Neural cell (in vitro differentiated cells): ENCODE data around the gene SNTA1. TPM values are rescaled to one million over a fixed set of nuclear protein-coding genes. Genes with fewer than 3 reads are reported as not detected.

ENCODE experiments used
- H2AFZ ChIP-seq: fragments of 200-600, 300-800 bp; sonication (generic), shearing (Covaris generic); 2 replicates; pipeline ENCODE4 v1.6.0; 2014; ENCODE audit warnings: low read depth, mild to moderate bottlenecking, antibody characterized with exemption, low read length, moderate library complexity
- H3F3A ChIP-seq: fragments of 200-600 bp; shearing (Covaris generic); 2 replicates; pipeline ENCODE4 v1.6.1; 2016; ENCODE audit warnings: mild to moderate bottlenecking, moderate library complexity, mixed read lengths, antibody characterized with exemption, low read length; ENCODE audit not compliant: insufficient read depth, poor library complexity, severe bottlenecking
- H3K27ac ChIP-seq: fragments of 200-600, 300-800 bp; sonication (generic), shearing (Covaris generic); 2 replicates; pipeline ENCODE4 v1.5.1; 2014; ENCODE audit warnings: mild to moderate bottlenecking, low read length, moderate library complexity
- H3K27me3 ChIP-seq: fragments of 300-800, 200-600 bp; sonication (generic), shearing (Covaris generic); 2 replicates; pipeline ENCODE4 v1.6.0; 2014; ENCODE audit warnings: mild to moderate bottlenecking, low read depth, low read length, moderate library complexity; ENCODE audit not compliant: insufficient read depth
- H3K36me3 ChIP-seq: fragments of 300-800, 200-600 bp; sonication (generic), shearing (Covaris generic); 2 replicates; pipeline ENCODE4 v1.5.1; 2014; ENCODE audit warnings: mild to moderate bottlenecking, antibody characterized with exemption, low read length, moderate library complexity; ENCODE audit not compliant: insufficient read depth
- H3K4me2 ChIP-seq: fragments of 300-800, 200-600 bp; sonication (generic), shearing (Covaris generic); 2 replicates; pipeline ENCODE4 v1.6.0; 2014; ENCODE audit warnings: mild to moderate bottlenecking, low read length
- H3K4me3 ChIP-seq: fragments of 300-800, 200-600 bp; sonication (generic), shearing (Covaris generic); 2 replicates; pipeline ENCODE4 v1.5.1; 2014; ENCODE audit warnings: mild to moderate bottlenecking, low read length, moderate library complexity
- H3K79me2 ChIP-seq: fragments of 200-600 bp; shearing (Covaris generic); replicated peaks from 2 replicates; pipeline ENCODE4 v1.6.0; 2014; ENCODE audit warnings: mild to moderate bottlenecking, low read length, moderate library complexity; ENCODE audit not compliant: insufficient read depth
- H3K9ac ChIP-seq: fragments of 300-800, 200-600 bp; sonication (generic), shearing (Covaris generic); 2 replicates; pipeline ENCODE4 v1.6.1; 2016; ENCODE audit warnings: mild to moderate bottlenecking, low read length, mixed read lengths
- H3K9me2 ChIP-seq: fragments of 200-600 bp; shearing (Covaris generic); 2 replicates; pipeline ENCODE4 v1.6.1; 2016; ENCODE audit warnings: mild to moderate bottlenecking, low read length, mixed read lengths; ENCODE audit not compliant: insufficient read depth
- H3K9me3 ChIP-seq: fragments of 200-600, 300-800 bp; sonication (generic), shearing (Covaris generic); 2 replicates; pipeline ENCODE4 v1.6.1; 2016; ENCODE audit warnings: mild to moderate bottlenecking, mixed run types, low read length, moderate library complexity, mixed read lengths
- H4K20me1 ChIP-seq: fragments of 200-600 bp; shearing (Covaris generic); 2 replicates; pipeline ENCODE4 v1.6.1; 2016; ENCODE audit warnings: mild to moderate bottlenecking, mixed run types; ENCODE audit not compliant: insufficient read depth
- CTCF ChIP-seq: fragments of 450-650 bp; IDR thresholded peaks from 2 replicates; pipeline ENCODE4 v1.5.1; 2014; ENCODE audit warnings: antibody characterized with exemption, mild to moderate bottlenecking, moderate library complexity; ENCODE audit not compliant: poor library complexity, severe bottlenecking
- EP300 ChIP-seq: fragments of 450-650 bp; conservative IDR thresholded peaks from 2 replicates; pipeline ENCODE4 v1.6.1; 2014; ENCODE audit warnings: antibody characterized with exemption, mild to moderate bottlenecking, moderate library complexity; ENCODE audit not compliant: poor library complexity, severe bottlenecking
- EZH2 ChIP-seq: fragments of 200-600, 300-800 bp; shearing (Covaris generic), sonication (generic); IDR thresholded peaks from 2 replicates; pipeline ENCODE4 v1.6.1; 2014; ENCODE audit warnings: antibody characterized with exemption, low read length, borderline replicate concordance, mild to moderate bottlenecking; ENCODE audit not compliant: insufficient read depth, poor library complexity, severe bottlenecking
- MXI1 ChIP-seq: fragments of 450-650 bp; conservative IDR thresholded peaks from 2 replicates; pipeline ENCODE4 v1.6.1; 2014; ENCODE audit warnings: antibody characterized with exemption, mild to moderate bottlenecking; ENCODE audit not compliant: poor library complexity, severe bottlenecking
- POLR2AphosphoS5 ChIP-seq: IDR thresholded peaks from 2 replicates; pipeline ENCODE4 v1.6.1; 2012
- RAD21 ChIP-seq: fragments of 450-650 bp; conservative IDR thresholded peaks from 2 replicates; pipeline ENCODE4 v1.6.1; 2014; ENCODE audit warnings: antibody characterized with exemption, mild to moderate bottlenecking, moderate library complexity
- REST ChIP-seq: IDR thresholded peaks from 2 replicates; pipeline ENCODE4 v1.6.1; 2012; ENCODE audit warnings: borderline replicate concordance
- SMC3 ChIP-seq: fragments of 450-650 bp; conservative IDR thresholded peaks from 2 replicates; pipeline ENCODE4 v1.6.1; 2014; ENCODE audit warnings: antibody characterized with exemption, mild to moderate bottlenecking, moderate library complexity; ENCODE audit not compliant: poor library complexity
- TAF1 ChIP-seq: IDR thresholded peaks from 2 replicates; pipeline ENCODE4 v1.6.1; 2012; ENCODE audit warnings: low read depth
- polyA plus RNA-seq: library from polyadenylated mRNA; depleted of rRNA; stranded (reverse); fragments of >200 nt; gene quantifications from 2 replicates; pipeline ENCODE4 v1.2.3, GENCODE V29; 2014

Gene SNTA1
- polyA plus RNA-seq, 1 donor from 2014 or later, result 7.2 TPM

- no peaks in the 10 kb centered on the region for H4K20me1 ChIP-seq
- TF ChIP-seq TAF1, result no peak
- TF ChIP-seq REST, result no peak
- no peak for TF ChIP-seq EZH2
- TF ChIP-seq SMC3, result no peak
- TF ChIP-seq MXI1, result no peak
- TF ChIP-seq CTCF, result no peak
- no peak for TF ChIP-seq POLR2AphosphoS5
- no peak for TF ChIP-seq EP300
- no peak for TF ChIP-seq RAD21
- no peaks in the 10 kb centered on the region for H3K27me3 ChIP-seq
- H3K4me3 ChIP-seq, result no peak overlapping the region
- H3K36me3 ChIP-seq, result no peaks in the 10 kb centered on the region
- H3K9me2 ChIP-seq, result no peaks in the 10 kb centered on the region
- H3K9me3 ChIP-seq, result no peaks in the 10 kb centered on the region
- H3K9ac ChIP-seq, result no peak overlapping the region
- H3F3A ChIP-seq, result no peaks in the 10 kb centered on the region
- H3K27ac ChIP-seq, result no peak overlapping the region
- no peak overlapping the region for H2AFZ ChIP-seq
- no peaks in the 10 kb centered on the region for H3K79me2 ChIP-seq
- H3K4me2 ChIP-seq, result no peak overlapping the region
Observed at GRCh38 chr20:33434434-33434833, 9.1 kb downstream of the SNTA1 start.

GRCh38 chr20:33433465-33434234 lies 9.9 kb downstream of the SNTA1 start:
- no peaks in the 10 kb centered on the region for H4K20me1 ChIP-seq
- no peak overlapping the region for H2AFZ ChIP-seq
- H3K36me3 ChIP-seq, result no peaks in the 10 kb centered on the region
- H3K27me3 ChIP-seq, result no peaks in the 10 kb centered on the region
- H3K9me2 ChIP-seq, result no peaks in the 10 kb centered on the region
- no peak overlapping the region for H3K27ac ChIP-seq
- no peaks in the 10 kb centered on the region for H3K79me2 ChIP-seq
- TF ChIP-seq MXI1, result no peak
- no peak for TF ChIP-seq RAD21
- no peak for TF ChIP-seq EP300
- TF ChIP-seq REST, result no peak
- no peak for TF ChIP-seq CTCF
- no peak for TF ChIP-seq SMC3
- TF ChIP-seq EZH2, result no peak
- TF ChIP-seq TAF1, result no peak
- no peak for TF ChIP-seq POLR2AphosphoS5
- H3K9me3 ChIP-seq, result no peaks in the 10 kb centered on the region
- no peaks in the 10 kb centered on the region for H3F3A ChIP-seq
- H3K4me2 ChIP-seq, result no peak overlapping the region
- no peak overlapping the region for H3K9ac ChIP-seq
- no peak overlapping the region for H3K4me3 ChIP-seq
